HEK293 (cell line): ENCODE results near the gene SEMA3D.

Source experiments
- CTCF ChIA-PET: fragments of 350-600 bp; formaldehyde crosslinking; extraction: SDS; loops from one replicate; lab custom pipeline; 2021; ENCODE audit warnings: antibody characterized with exemption; lab: Yijun Ruan, JAX
- POLR2A ChIA-PET: fragments of 300-600 bp; formaldehyde crosslinking; extraction: SDS; loops from one replicate; lab custom pipeline; 2020; ENCODE audit warnings: antibody characterized with exemption, inconsistent platforms; lab: Yijun Ruan, JAX
- H3K27ac ChIP-seq: fragments of 200-500 bp; sonication (Bioruptor generic); 2 replicates; pipeline ENCODE4 v1.5.1; 2014; ENCODE audit warnings: low read depth, low read length, control low read depth, inconsistent platforms; ENCODE audit errors: extremely low read depth
- H3K36me3 ChIP-seq, 2 experiments: fragments of 200-500 bp in 1 of 2; sonication (Bioruptor generic) in 1 of 2; 1 replicate in 1 of 2; 2 replicates in 1 of 2; pipeline ENCODE4 v1.5.1; 2014 to 2017; ENCODE audit warnings: inconsistent platforms in 2 of 2, low read length in 2 of 2; ENCODE audit not compliant: control insufficient read depth in 2 of 2, insufficient read depth in 1 of 2
- H3K4me1 ChIP-seq: fragments of 200-500 bp; sonication (Bioruptor generic); 2 replicates; pipeline ENCODE4 v1.5.1; 2014; ENCODE audit warnings: mild to moderate bottlenecking, low read length, inconsistent platforms; ENCODE audit not compliant: control insufficient read depth, insufficient read depth
- H3K4me3 ChIP-seq: 2 replicates; pipeline ENCODE4 v1.5.1; 2011; ENCODE audit warnings: low read depth, mild to moderate bottlenecking, control low read depth, low read length, moderate library complexity
- H3K9me3 ChIP-seq: fragments of 200-500 bp; sonication (Bioruptor generic); 2 replicates; pipeline ENCODE4 v1.5.1; 2014; ENCODE audit warnings: low read depth, low read length, inconsistent platforms; ENCODE audit not compliant: control insufficient read depth, insufficient read depth
- HOXA7 ChIP-seq: sonication (generic); formaldehyde crosslinking; IDR thresholded peaks from 2 replicates; pipeline ENCODE4 v1.8.1; 2022; ENCODE audit warnings: missing genetic modification reagents, borderline replicate concordance
- IKZF3 ChIP-seq: fragments of 450-650 bp; IDR thresholded peaks from 2 replicates; pipeline ENCODE4 v1.5.0; 2018; ENCODE audit warnings: missing biosample characterization, mild to moderate bottlenecking, missing genetic modification characterization, moderate library complexity
- SP2 ChIP-seq: fragments of 450-650 bp; formaldehyde crosslinking; IDR thresholded peaks from 2 replicates; pipeline ENCODE4 v1.5.1; 2016; ENCODE audit warnings: missing biosample characterization, missing genetic modification characterization
- TRIM28 ChIP-seq: IDR thresholded peaks from 2 replicates; pipeline ENCODE4 v1.6.1; 2011; ENCODE audit warnings: low read length, control low read depth, borderline replicate concordance
- YY1 ChIP-seq: fragments of 450-650 bp; formaldehyde crosslinking; IDR thresholded peaks from 2 replicates; pipeline ENCODE4 v1.5.1; 2018; ENCODE audit warnings: missing biosample characterization, missing genetic modification characterization
- ZFP41 ChIP-seq: fragments of 450-650 bp; formaldehyde crosslinking; IDR thresholded peaks from 2 replicates; pipeline ENCODE4 v1.5.1; 2016; ENCODE audit warnings: missing biosample characterization, missing genetic modification characterization, borderline replicate concordance
- ZNF132 ChIP-seq: fragments of 450-650 bp; formaldehyde crosslinking; IDR thresholded peaks from 2 replicates; pipeline ENCODE4 v1.5.1; 2017; ENCODE audit warnings: missing biosample characterization, missing genetic modification characterization, borderline replicate concordance
- ZNF140 ChIP-seq: fragments of 450-650 bp; formaldehyde crosslinking; IDR thresholded peaks from 2 replicates; pipeline ENCODE4 v1.5.1; 2016; ENCODE audit warnings: missing biosample characterization, missing genetic modification characterization
- ZNF248 ChIP-seq: fragments of 450-650 bp; formaldehyde crosslinking; IDR thresholded peaks from 2 replicates; pipeline ENCODE4 v1.5.1; 2017; ENCODE audit warnings: missing biosample characterization, missing genetic modification characterization
- ZNF341 ChIP-seq: fragments of 450-650 bp; formaldehyde crosslinking; IDR thresholded peaks from 2 replicates; pipeline ENCODE4; 2016; ENCODE audit warnings: low read depth, missing biosample characterization, missing genetic modification characterization
- ZNF416 ChIP-seq: fragments of 450-650 bp; formaldehyde crosslinking; IDR thresholded peaks from 2 replicates; pipeline ENCODE4 v1.5.1; 2016; ENCODE audit warnings: missing biosample characterization, missing genetic modification characterization
- ZNF510 ChIP-seq: fragments of 450-650 bp; formaldehyde crosslinking; IDR thresholded peaks from 2 replicates; pipeline ENCODE4 v1.5.1; 2018; ENCODE audit warnings: mild to moderate bottlenecking, missing genetic modification characterization, missing biosample characterization; ENCODE audit not compliant: insufficient replicate concordance
- ZNF514 ChIP-seq: fragments of 450-650 bp; formaldehyde crosslinking; IDR thresholded peaks from 2 replicates; pipeline ENCODE4 v1.5.1; 2016; ENCODE audit warnings: missing biosample characterization, missing genetic modification characterization
- ZNF560 ChIP-seq: fragments of 450-650 bp; formaldehyde crosslinking; IDR thresholded peaks from 2 replicates; pipeline ENCODE4 v1.5.1; 2017; ENCODE audit warnings: missing biosample characterization, missing genetic modification characterization, borderline replicate concordance
- ZNF792 ChIP-seq: fragments of 450-650 bp; formaldehyde crosslinking; IDR thresholded peaks from 2 replicates; pipeline ENCODE4 v1.5.1; 2016; ENCODE audit warnings: missing biosample characterization, missing genetic modification characterization
- ZXDB ChIP-seq: fragments of 450-650 bp; formaldehyde crosslinking; IDR thresholded peaks from 2 replicates; pipeline ENCODE4 v1.5.1; 2016; ENCODE audit warnings: missing biosample characterization, missing genetic modification characterization
- TF ChIP-seq, protein P1 (sequence below): fragments of 450-650 bp; formaldehyde crosslinking; IDR thresholded peaks from 2 replicates; pipeline ENCODE4 v1.5.1; 2016; ENCODE audit warnings: missing biosample characterization, missing genetic modification characterization
- TF ChIP-seq, protein P2 (sequence below): fragments of 450-650 bp; formaldehyde crosslinking; IDR thresholded peaks from 2 replicates; pipeline ENCODE4 v1.5.1; 2016; ENCODE audit warnings: missing biosample characterization, missing genetic modification characterization
- TF ChIP-seq, protein P3 (sequence below): fragments of 450-650 bp; formaldehyde crosslinking; IDR thresholded peaks from 2 replicates; pipeline ENCODE4 v1.5.1; 2016; ENCODE audit warnings: missing biosample characterization, missing genetic modification characterization
- TF ChIP-seq, protein P4 (sequence below): fragments of 450-650 bp; formaldehyde crosslinking; IDR thresholded peaks from 2 replicates; pipeline ENCODE4 v1.5.1; 2016; ENCODE audit warnings: missing biosample characterization, missing genetic modification characterization
- TF ChIP-seq, protein P5 (sequence below): fragments of 450-650 bp; formaldehyde crosslinking; IDR thresholded peaks from 2 replicates; pipeline ENCODE4 v1.5.1; 2016; ENCODE audit warnings: missing biosample characterization, missing genetic modification characterization
- TF ChIP-seq, protein P6 (sequence below): fragments of 450-650 bp; formaldehyde crosslinking; optimal IDR thresholded peaks from 2 replicates; pipeline ENCODE3; 2016; ENCODE audit warnings: missing biosample characterization, mild to moderate bottlenecking, missing genetic modification characterization
- TF ChIP-seq, protein P7 (sequence below): sonication (generic); formaldehyde crosslinking; IDR thresholded peaks from 2 replicates; pipeline ENCODE4 v1.8.1; 2022; ENCODE audit warnings: mild to moderate bottlenecking, moderate library complexity, missing genetic modification reagents

Gene SEMA3D

DNA sequence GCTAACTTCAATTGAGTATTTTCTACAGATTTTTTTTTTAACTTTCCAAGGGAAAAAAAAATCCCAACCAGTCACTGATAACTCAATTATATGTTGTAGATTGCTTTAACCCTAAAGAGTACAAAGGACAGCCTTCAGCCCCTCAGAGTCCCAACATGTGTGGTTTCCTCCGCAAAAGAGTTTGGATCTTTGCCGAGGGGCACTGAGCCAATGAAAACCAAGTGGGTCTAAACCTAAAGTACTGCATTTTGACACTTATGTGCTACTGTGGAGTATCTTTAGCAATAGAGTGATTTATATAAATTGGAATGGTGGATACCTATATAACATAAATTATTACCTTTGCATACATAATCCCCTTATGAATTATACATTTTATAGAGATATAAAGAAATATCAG lies 91.5 kb downstream of the SEMA3D start:
- POLR2A ChIA-PET, result no interaction called here

DNA sequence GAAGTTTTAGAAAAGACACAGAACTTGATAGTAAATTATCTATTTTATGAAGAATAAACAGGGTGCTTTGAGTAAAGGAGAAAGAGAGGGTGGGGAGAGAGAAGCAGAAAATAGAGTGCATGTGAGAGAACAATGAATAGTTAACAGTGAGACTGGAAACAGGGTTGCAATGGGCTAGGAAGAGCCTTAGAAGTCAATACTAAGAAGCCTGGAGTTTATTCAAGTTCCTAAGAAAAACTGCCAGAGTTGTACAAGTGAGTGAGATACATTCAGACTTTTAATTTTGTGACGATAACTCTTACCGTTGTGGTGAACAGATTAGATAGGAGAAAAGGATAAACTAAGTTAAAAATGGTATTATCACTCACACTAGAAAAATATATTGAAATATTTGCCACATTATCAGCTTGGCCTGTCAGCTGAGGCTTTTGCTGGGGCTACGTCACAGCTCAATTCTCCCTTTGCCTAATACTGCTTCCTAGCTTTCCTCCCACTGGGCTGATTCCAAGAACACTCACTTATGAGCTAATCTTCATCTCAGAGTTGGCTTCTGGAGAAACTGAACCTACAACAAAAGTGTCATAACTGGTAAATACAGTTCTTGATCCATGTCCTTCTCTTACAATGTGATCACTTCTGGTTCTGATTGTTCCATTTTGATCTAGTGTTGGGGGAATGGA lies 92.7 kb downstream of the SEMA3D start:
- Histone ChIP-seq H3K9me3 (no peaks in the 10 kb centered on the region), H3K36me3 (no peaks in the 10 kb centered on the region), H3K4me1 (no peaks in the 10 kb centered on the region), H3K4me3 (no peak overlapping the region), H3K27ac (no peak overlapping the region)
- CTCF ChIA-PET, result no interaction called here
- POLR2A ChIA-PET, result no interaction called here
- TF ChIP-seq ZNF140, result no peak
- no peak for TF ChIP-seq ZNF341 (tag by site-specific recombination)
- no peak for TF ChIP-seq ZNF514
- no peak for TF ChIP-seq ZFP41 (tag by site-specific recombination)
- TF ChIP-seq, protein P1, sequence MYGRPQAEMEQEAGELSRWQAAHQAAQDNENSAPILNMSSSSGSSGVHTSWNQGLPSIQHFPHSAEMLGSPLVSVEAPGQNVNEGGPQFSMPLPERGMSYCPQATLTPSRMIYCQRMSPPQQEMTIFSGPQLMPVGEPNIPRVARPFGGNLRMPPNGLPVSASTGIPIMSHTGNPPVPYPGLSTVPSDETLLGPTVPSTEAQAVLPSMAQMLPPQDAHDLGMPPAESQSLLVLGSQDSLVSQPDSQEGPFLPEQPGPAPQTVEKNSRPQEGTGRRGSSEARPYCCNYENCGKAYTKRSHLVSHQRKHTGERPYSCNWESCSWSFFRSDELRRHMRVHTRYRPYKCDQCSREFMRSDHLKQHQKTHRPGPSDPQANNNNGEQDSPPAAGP (tag by site-specific recombination), result no peak
- TF ChIP-seq TRIM28, result no peak
- TF ChIP-seq ZNF132, result no peak
- TF ChIP-seq ZNF248 (tag by site-specific recombination), result no peak
- TF ChIP-seq, protein P2, sequence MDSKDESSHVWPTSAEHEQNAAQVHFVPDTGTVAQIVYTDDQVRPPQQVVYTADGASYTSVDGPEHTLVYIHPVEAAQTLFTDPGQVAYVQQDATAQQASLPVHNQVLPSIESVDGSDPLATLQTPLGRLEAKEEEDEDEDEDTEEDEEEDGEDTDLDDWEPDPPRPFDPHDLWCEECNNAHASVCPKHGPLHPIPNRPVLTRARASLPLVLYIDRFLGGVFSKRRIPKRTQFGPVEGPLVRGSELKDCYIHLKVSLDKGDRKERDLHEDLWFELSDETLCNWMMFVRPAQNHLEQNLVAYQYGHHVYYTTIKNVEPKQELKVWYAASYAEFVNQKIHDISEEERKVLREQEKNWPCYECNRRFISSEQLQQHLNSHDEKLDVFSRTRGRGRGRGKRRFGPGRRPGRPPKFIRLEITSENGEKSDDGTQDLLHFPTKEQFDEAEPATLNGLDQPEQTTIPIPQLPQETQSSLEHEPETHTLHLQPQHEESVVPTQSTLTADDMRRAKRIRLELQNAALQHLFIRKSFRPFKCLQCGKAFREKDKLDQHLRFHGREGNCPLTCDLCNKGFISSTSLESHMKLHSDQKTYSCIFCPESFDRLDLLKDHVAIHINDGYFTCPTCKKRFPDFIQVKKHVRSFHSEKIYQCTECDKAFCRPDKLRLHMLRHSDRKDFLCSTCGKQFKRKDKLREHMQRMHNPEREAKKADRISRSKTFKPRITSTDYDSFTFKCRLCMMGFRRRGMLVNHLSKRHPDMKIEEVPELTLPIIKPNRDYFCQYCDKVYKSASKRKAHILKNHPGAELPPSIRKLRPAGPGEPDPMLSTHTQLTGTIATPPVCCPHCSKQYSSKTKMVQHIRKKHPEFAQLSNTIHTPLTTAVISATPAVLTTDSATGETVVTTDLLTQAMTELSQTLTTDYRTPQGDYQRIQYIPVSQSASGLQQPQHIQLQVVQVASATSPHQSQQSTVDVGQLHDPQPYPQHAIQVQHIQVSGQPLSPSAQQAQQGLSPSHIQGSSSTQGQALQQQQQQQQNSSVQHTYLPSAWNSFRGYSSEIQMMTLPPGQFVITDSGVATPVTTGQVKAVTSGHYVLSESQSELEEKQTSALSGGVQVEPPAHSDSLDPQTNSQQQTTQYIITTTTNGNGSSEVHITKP (tag by site-specific recombination), result no peak
- no peak for TF ChIP-seq HOXA7

More for the DNA sequence above, 91.5 kb downstream of the SEMA3D start:
- no peak overlapping the region for H3K27ac ChIP-seq
- no peaks in the 10 kb centered on the region for H3K36me3 ChIP-seq
- no peaks in the 10 kb centered on the region for H3K9me3 ChIP-seq
- H3K4me1 ChIP-seq, result no peaks in the 10 kb centered on the region
- TF ChIP-seq ZNF416 (no peak), IKZF3 (tag by site-specific recombination) (no peak), ZNF792 (tag by site-specific recombination) (no peak), TRIM28 (no peak), YY1 (no peak), ZNF510 (tag by site-specific recombination) (no peak), ZXDB (no peak), ZNF560 (no peak), SP2 (no peak)
- TF ChIP-seq, protein P3, sequence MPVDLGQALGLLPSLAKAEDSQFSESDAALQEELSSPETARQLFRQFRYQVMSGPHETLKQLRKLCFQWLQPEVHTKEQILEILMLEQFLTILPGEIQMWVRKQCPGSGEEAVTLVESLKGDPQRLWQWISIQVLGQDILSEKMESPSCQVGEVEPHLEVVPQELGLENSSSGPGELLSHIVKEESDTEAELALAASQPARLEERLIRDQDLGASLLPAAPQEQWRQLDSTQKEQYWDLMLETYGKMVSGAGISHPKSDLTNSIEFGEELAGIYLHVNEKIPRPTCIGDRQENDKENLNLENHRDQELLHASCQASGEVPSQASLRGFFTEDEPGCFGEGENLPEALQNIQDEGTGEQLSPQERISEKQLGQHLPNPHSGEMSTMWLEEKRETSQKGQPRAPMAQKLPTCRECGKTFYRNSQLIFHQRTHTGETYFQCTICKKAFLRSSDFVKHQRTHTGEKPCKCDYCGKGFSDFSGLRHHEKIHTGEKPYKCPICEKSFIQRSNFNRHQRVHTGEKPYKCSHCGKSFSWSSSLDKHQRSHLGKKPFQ (tag by site-specific recombination), result no peak
- TF ChIP-seq, protein P4, sequence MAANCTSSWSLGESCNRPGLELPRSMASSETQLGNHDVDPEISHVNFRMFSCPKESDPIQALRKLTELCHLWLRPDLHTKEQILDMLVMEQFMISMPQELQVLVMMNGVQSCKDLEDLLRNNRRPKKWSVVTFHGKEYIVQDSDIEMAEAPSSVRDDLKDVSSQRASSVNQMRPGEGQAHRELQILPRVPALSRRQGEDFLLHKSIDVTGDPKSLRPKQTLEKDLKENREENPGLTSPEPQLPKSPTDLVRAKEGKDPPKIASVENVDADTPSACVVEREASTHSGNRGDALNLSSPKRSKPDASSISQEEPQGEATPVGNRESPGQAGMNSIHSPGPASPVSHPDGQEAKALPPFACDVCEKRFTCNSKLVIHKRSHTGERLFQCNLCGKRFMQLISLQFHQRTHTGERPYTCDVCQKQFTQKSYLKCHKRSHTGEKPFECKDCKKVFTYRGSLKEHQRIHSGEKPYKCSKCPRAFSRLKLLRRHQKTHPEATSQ, result no peak
- TF ChIP-seq, protein P5, sequence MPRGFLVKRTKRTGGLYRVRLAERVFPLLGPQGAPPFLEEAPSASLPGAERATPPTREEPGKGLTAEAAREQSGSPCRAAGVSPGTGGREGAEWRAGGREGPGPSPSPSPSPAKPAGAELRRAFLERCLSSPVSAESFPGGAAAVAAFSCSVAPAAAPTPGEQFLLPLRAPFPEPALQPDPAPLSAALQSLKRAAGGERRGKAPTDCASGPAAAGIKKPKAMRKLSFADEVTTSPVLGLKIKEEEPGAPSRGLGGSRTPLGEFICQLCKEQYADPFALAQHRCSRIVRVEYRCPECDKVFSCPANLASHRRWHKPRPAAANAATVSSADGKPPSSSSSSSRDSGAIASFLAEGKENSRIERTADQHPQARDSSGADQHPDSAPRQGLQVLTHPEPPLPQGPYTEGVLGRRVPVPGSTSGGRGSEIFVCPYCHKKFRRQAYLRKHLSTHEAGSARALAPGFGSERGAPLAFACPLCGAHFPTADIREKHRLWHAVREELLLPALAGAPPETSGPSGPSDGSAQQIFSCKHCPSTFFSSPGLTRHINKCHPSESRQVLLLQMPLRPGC, result no peak
- TF ChIP-seq, protein P6, sequence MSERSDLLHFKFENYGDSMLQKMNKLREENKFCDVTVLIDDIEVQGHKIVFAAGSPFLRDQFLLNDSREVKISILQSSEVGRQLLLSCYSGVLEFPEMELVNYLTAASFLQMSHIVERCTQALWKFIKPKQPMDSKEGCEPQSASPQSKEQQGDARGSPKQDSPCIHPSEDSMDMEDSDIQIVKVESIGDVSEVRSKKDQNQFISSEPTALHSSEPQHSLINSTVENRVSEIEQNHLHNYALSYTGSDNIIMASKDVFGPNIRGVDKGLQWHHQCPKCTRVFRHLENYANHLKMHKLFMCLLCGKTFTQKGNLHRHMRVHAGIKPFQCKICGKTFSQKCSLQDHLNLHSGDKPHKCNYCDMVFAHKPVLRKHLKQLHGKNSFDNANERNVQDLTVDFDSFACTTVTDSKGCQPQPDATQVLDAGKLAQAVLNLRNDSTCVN (tag by site-specific recombination), result no peak
- TF ChIP-seq, protein P7, sequence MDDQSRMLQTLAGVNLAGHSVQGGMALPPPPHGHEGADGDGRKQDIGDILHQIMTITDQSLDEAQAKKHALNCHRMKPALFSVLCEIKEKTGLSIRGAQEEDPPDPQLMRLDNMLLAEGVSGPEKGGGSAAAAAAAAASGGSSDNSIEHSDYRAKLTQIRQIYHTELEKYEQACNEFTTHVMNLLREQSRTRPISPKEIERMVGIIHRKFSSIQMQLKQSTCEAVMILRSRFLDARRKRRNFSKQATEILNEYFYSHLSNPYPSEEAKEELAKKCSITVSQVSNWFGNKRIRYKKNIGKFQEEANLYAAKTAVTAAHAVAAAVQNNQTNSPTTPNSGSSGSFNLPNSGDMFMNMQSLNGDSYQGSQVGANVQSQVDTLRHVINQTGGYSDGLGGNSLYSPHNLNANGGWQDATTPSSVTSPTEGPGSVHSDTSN, result no peak
- TF ChIP-seq, all 188 proteins: peak for 0
- CTCF ChIA-PET, result no interaction called here
- no peak overlapping the region for H3K4me3 ChIP-seq
